AG04450 (cell line): ENCODE measurements around the gene HTT-AS. TPM values are rescaled to one million over a fixed set of nuclear protein-coding genes. Genes with fewer than 3 reads are reported as not detected.

Source experiments
- CTCF ChIA-PET: fragments of 300-600, 350-600 bp; formaldehyde crosslinking; extraction: SDS; loops from one replicate; lab custom pipeline; 2022; ENCODE audit warnings: antibody characterized with exemption, inconsistent platforms; lab: Charles Lee
- POLR2A ChIA-PET: fragments of 350-600 bp; formaldehyde crosslinking; extraction: SDS; loops from one replicate; lab custom pipeline; 2021; ENCODE audit warnings: antibody characterized with exemption, inconsistent platforms; lab: Yijun Ruan, JAX
- DNase-seq: peaks from one replicate; pipeline ENCODE4 v3.0.0-alpha.2; 2011; ENCODE audit warnings: low read depth, low spot score
- H3K27ac ChIP-seq: one replicate; pipeline ENCODE4 v1.5.1; 2012; ENCODE audit warnings: low read depth, low read length, control low read depth
- H3K27me3 ChIP-seq: one replicate; pipeline ENCODE4 v1.6.0; 2012; ENCODE audit warnings: low read length; ENCODE audit not compliant: control insufficient read depth, insufficient read depth
- H3K4me3 ChIP-seq: 2 replicates; pipeline ENCODE4 v1.5.1; 2011; ENCODE audit warnings: mild to moderate bottlenecking, low read depth, low read length, control low read depth
- H3K9me3 ChIP-seq: 2 replicates; pipeline ENCODE4 v1.5.1; 2012; ENCODE audit warnings: low read length; ENCODE audit not compliant: control insufficient read depth, insufficient read depth
- CTCF ChIP-seq: IDR thresholded peaks from 2 replicates; pipeline ENCODE4 v1.5.1; 2011; ENCODE audit warnings: low read depth, low read length, control low read depth, inconsistent platforms
- polyA plus RNA-seq: library from polyadenylated mRNA; depleted of rRNA; stranded (reverse); fragments of >200 nt; gene quantifications from 2 replicates; pipeline ENCODE4 v1.2.3, GENCODE V29; 2011

HTT-AS gene
- polyA plus RNA-seq, 1 experiment = not detected

- DNase-seq = no peak
- H3K4me3 ChIP-seq = no peak overlapping the region
- POLR2A ChIA-PET = no interaction called here
- CTCF ChIA-PET = interaction anchor here (0.6 to 6.2 kb wide), 2 partner anchors 14 to 15 kb away, joined by 3 to 51 read pairs; no protein-coding TSS in a partner anchor
- no peaks in the 10 kb centered on the region for H3K27me3 ChIP-seq
- H3K9me3 ChIP-seq = no peaks in the 10 kb centered on the region
- no peak overlapping the region for H3K27ac ChIP-seq
- TF ChIP-seq CTCF = no peak
Observed at GRCh38 chr4:3121110-3121509, 46.8 kb upstream of the HTT-AS start.

GRCh38 chr4:3119464-3119863 is 45.1 kb upstream of the HTT-AS start:
- DNase-seq = no peak
- CTCF ChIA-PET = interaction anchor here (0.7 to 6.2 kb wide), 3 partner anchors 12 to 16 kb away, joined by 4 to 51 read pairs (median 6); no protein-coding TSS in a partner anchor
- Histone ChIP-seq H3K4me3 (no peak overlapping the region), H3K27me3 (no peaks in the 10 kb centered on the region), H3K27ac (no peak overlapping the region), H3K9me3 (no peaks in the 10 kb centered on the region)
- no peak for TF ChIP-seq CTCF
- POLR2A ChIA-PET = no interaction called here

GRCh38 chr4:3118312-3118711 is 44.0 kb upstream of the HTT-AS start:
- no peak for DNase-seq
- Histone ChIP-seq H3K4me3 (no peak overlapping the region), H3K27ac (no peak overlapping the region), H3K9me3 (no peaks in the 10 kb centered on the region), H3K27me3 (no peaks in the 10 kb centered on the region)
- ChIA-PET POLR2A (no interaction called here), CTCF (no interaction called here)
- TF ChIP-seq CTCF = no peak

DNA sequence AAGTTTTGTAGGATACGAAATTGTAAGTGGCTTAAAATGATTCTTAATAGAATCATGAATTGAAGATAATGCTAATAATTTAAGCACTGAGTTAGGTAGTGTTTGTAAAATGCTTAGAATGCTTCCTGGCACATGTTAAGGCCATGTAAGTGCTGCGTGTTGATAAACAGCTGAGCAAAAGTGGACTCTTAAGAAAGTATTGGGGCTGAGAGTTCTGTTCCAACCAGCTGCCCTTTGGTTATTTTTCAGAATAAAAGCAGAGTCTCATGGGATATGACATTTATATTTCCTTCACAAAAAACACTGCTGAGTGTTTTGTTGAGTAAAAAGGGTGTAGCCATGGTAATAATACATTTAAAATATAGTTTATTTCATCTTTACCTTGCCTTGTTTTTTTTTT is 42.6 kb upstream of the HTT-AS start:
- Histone ChIP-seq H3K27ac (no peak overlapping the region), H3K9me3 (no peaks in the 10 kb centered on the region), H3K27me3 (no peaks in the 10 kb centered on the region), H3K4me3 (no peak overlapping the region)
- DNase-seq = no peak
- ChIA-PET CTCF (interaction anchor here (3.1 kb wide), 1 partner anchor 10 kb away, joined by 17 read pairs; no protein-coding TSS in a partner anchor), POLR2A (no interaction called here)
- TF ChIP-seq CTCF = no peak

DNA sequence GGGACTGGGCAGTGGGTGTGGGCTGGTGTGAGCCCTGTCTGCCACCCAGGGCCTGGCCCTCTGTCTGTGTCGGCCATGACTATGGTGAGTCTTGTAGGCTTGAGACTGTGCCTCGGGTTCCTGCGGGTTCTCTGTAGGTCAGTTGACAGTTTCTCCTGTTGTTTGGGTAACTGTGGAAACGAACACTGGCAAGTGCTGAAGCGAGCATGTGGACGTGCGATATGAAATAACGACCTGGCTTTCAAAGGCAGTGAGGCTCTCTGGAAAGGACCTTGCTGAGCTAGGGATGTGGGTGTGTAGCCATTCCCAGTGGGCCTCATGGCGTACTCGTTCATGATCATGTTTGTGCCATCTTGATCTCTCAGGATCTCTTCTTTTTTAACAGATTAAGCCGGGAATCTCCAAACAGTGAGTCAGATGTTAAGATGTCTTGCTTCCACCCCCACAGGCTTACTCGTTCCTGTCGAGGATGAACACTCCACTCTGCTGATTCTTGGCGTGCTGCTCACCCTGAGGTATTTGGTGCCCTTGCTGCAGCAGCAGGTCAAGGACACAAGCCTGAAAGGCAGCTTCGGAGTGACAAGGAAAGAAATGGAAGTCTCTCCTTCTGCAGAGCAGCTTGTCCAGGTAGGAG is 41.4 kb upstream of the HTT-AS start:
- POLR2A ChIA-PET = no interaction called here
- DNase-seq = no peak
- no peaks in the 10 kb centered on the region for H3K27me3 ChIP-seq
- no peak overlapping the region for H3K4me3 ChIP-seq
- H3K27ac ChIP-seq = peak overlapping the region; percentile 53
- CTCF ChIA-PET = interaction anchor here (1.3 to 3.1 kb wide), 2 partner anchors 9 to 19 kb away, joined by 4 to 17 read pairs; no protein-coding TSS in a partner anchor
- no peak for TF ChIP-seq CTCF
- no peaks in the 10 kb centered on the region for H3K9me3 ChIP-seq
